GM12878 (cell line): Measurements from ENCODE around the gene MEOX1. TPM values are rescaled to one million over a fixed set of nuclear protein-coding genes. Genes with fewer than 3 reads are reported as not detected.

ENCODE experiments used
- ATF2 ChIP-seq: IDR thresholded peaks from 2 replicates; pipeline ENCODE4 v1.6.1; 2012; ENCODE audit warnings: low read length, inconsistent platforms
- BRCA1 ChIP-seq: IDR thresholded peaks from 2 replicates; pipeline ENCODE4 v1.6.1; 2011; ENCODE audit warnings: low read depth, low read length, improper control_type of control experiment
- CREB1 ChIP-seq: IDR thresholded peaks from 2 replicates; pipeline ENCODE4 v1.6.1; 2012; ENCODE audit warnings: low read depth, mild to moderate bottlenecking, inconsistent platforms
- CUX1 ChIP-seq: IDR thresholded peaks from 2 replicates; pipeline ENCODE4 v1.6.1; 2012; ENCODE audit warnings: improper control_type of control experiment, low read depth, low read length; ENCODE audit not compliant: insufficient replicate concordance
- E2F8 ChIP-seq: fragments of 450-650 bp; IDR thresholded peaks from 2 replicates; pipeline ENCODE4 v1.6.1; 2018; ENCODE audit warnings: mild to moderate bottlenecking, low read depth, moderate library complexity; ENCODE audit not compliant: partially characterized antibody
- FOS ChIP-seq: IDR thresholded peaks from 3 replicates; pipeline ENCODE4 v1.6.1; 2011; ENCODE audit warnings: borderline replicate concordance; ENCODE audit not compliant: insufficient read length; ENCODE audit errors: extremely low read depth
- NR2C2 ChIP-seq: IDR thresholded peaks from 2 replicates; pipeline ENCODE4 v1.6.1; 2011; ENCODE audit warnings: borderline replicate concordance, low read depth; ENCODE audit not compliant: control insufficient read depth, insufficient read length
- RELA ChIP-seq: fragments of 450-650 bp; IDR thresholded peaks from 2 replicates; pipeline ENCODE4 v1.8.0; 2014; ENCODE audit warnings: borderline replicate concordance; ENCODE audit not compliant: partially characterized antibody
- RFX5 ChIP-seq: IDR thresholded peaks from 2 replicates; pipeline ENCODE4 v1.6.1; 2011; ENCODE audit warnings: low read depth, low read length, improper control_type of control experiment
- SREBF1 ChIP-seq: IDR thresholded peaks from 2 replicates; pipeline ENCODE4 v1.6.1; 2012; ENCODE audit warnings: mild to moderate bottlenecking, low read length
- TBL1XR1 ChIP-seq: IDR thresholded peaks from 2 replicates; pipeline ENCODE4 v1.6.1; 2012; ENCODE audit warnings: low read depth, low read length, improper control_type of control experiment
- WRNIP1 ChIP-seq: IDR thresholded peaks from 2 replicates; pipeline ENCODE4 v1.6.1; 2011; ENCODE audit warnings: low read depth, low read length, improper control_type of control experiment, borderline replicate concordance
- ZNF24 ChIP-seq: fragments of 450-650 bp; IDR thresholded peaks from 2 replicates; pipeline ENCODE4 v1.6.1; 2017; ENCODE audit warnings: antibody characterized with exemption, mild to moderate bottlenecking
- polyA plus RNA-seq, 11 experiments: library from polyadenylated mRNA; depleted of rRNA in 4 of 11; unstranded in 6 of 11; stranded (reverse) in 5 of 11; fragments of >200 nt; fragmentation: Nextera tagmentation in 4 of 11; fragmentation: Illumina TruSeq in 1 of 11; extraction: Ambion mirVana in 4 of 11; extraction: Trizol in 1 of 11; gene quantifications; 1 replicate in 1 of 11; 2 replicates in 10 of 11; pipeline versions ENCODE4 v1.2.1 to v1.2.3, GENCODE V29; 2011 to 2016; ENCODE audit warnings: inconsistent platforms in 2 of 11, missing spikeins in 2 of 11, low read depth in 1 of 11
- total RNA-seq, 4 experiments: library from RNA; depleted of rRNA in 3 of 4; stranded (reverse); fragments of >200 nt in 3 of 4; fragmentation: Illumina TruSeq in 1 of 4; extraction: Trizol in 1 of 4; gene quantifications; 2 replicates each; pipeline versions ENCODE4 v1.2.1 to v1.2.3, GENCODE V29; 2013 to 2021

Gene MEOX1
- total and polyA plus RNA-seq, 10 of the 15 experiments (the other 5 are each of a cell fraction or from before 2014, with no cell fraction given): 0.19 to 9.4 (median 0.46) TPM

GRCh38 chr17:43616421-43616820 is 45.3 kb downstream of the MEOX1 start (continued):
- TF ChIP-seq CUX1: no peak
- TF ChIP-seq FOS: no peak
- TF ChIP-seq RFX5: no peak
- TF ChIP-seq ATF2: no peak
- TF ChIP-seq WRNIP1: no peak
- TF ChIP-seq E2F8: no peak
- no peak for TF ChIP-seq ZNF24
- no peak for TF ChIP-seq CREB1
- no peak for TF ChIP-seq NR2C2
- no peak for TF ChIP-seq TBL1XR1
- TF ChIP-seq BRCA1: no peak
- no peak for TF ChIP-seq RELA
- TF ChIP-seq SREBF1: no peak
- TF ChIP-seq, all 136 proteins: peak for 0
